Muscle layer of duodenum (tissue), 2 donors: ENCODE measurements around the gene TSHZ2.

Experiments used
- H3K27ac ChIP-seq: one replicate; pipeline ENCODE4 v1.7.0; 2013; ENCODE audit warnings: mild to moderate bottlenecking, low read length
- H3K27me3 ChIP-seq: one replicate; pipeline ENCODE4 v1.7.0; 2013; ENCODE audit warnings: low read depth, mild to moderate bottlenecking, control low read depth, low read length
- H3K36me3 ChIP-seq, 2 donors: one replicate each; pipeline ENCODE4 v1.7.0; 2013; ENCODE audit warnings: low read length in 2 of 2, control low read depth in 1 of 2, mild to moderate bottlenecking in 1 of 2; ENCODE audit not compliant: insufficient read depth in 2 of 2, control insufficient read depth in 1 of 2
- H3K4me1 ChIP-seq, 2 donors: one replicate each; pipeline ENCODE4 v1.7.0; 2013; ENCODE audit warnings: low read length in 2 of 2, mild to moderate bottlenecking in 2 of 2, control low read depth in 1 of 2, moderate library complexity in 1 of 2; ENCODE audit not compliant: insufficient read depth in 2 of 2, control insufficient read depth in 1 of 2
- H3K4me3 ChIP-seq, 2 donors: one replicate each; pipeline ENCODE4 v1.7.0; 2013; ENCODE audit warnings: low read length in 2 of 2, low read depth in 1 of 2, mild to moderate bottlenecking in 1 of 2
- H3K9me3 ChIP-seq, 2 donors: one replicate each; pipeline ENCODE4 v1.7.0; 2013; ENCODE audit warnings: low read length in 2 of 2, control low read depth in 1 of 2, mild to moderate bottlenecking in 1 of 2; ENCODE audit not compliant: control insufficient read depth in 1 of 2
- donor health status: healthy.

The TSHZ2 gene

GRCh38 chr20:53345536-53346334 lies 373.6 kb downstream of the TSHZ2 start:
- H3K27ac ChIP-seq = no peak overlapping the region
- no peaks in the 10 kb centered on the region for H3K4me1 ChIP-seq
- H3K4me3 ChIP-seq = no peak overlapping the region
- no peaks in the 10 kb centered on the region for H3K36me3 ChIP-seq
- no peaks in the 10 kb centered on the region for H3K27me3 ChIP-seq
- H3K9me3 ChIP-seq = no peaks in the 10 kb centered on the region

GRCh38 chr20:53346335-53346648 lies 374.1 kb downstream of the TSHZ2 start:
- Histone ChIP-seq H3K36me3 (no peaks in the 10 kb centered on the region), H3K9me3 (no peaks in the 10 kb centered on the region), H3K4me1 (no peaks in the 10 kb centered on the region), H3K27me3 (no peaks in the 10 kb centered on the region), H3K27ac (no peak overlapping the region), H3K4me3 (no peak overlapping the region)

GRCh38 chr20:53349730-53350129 lies 377.6 kb downstream of the TSHZ2 start:
- no peak overlapping the region for H3K27ac ChIP-seq
- H3K4me1 ChIP-seq = no peaks in the 10 kb centered on the region
- H3K27me3 ChIP-seq = no peaks in the 10 kb centered on the region
- H3K9me3 ChIP-seq = no peaks in the 10 kb centered on the region
- H3K4me3 ChIP-seq = no peak overlapping the region
- H3K36me3 ChIP-seq = no peaks in the 10 kb centered on the region

DNA sequence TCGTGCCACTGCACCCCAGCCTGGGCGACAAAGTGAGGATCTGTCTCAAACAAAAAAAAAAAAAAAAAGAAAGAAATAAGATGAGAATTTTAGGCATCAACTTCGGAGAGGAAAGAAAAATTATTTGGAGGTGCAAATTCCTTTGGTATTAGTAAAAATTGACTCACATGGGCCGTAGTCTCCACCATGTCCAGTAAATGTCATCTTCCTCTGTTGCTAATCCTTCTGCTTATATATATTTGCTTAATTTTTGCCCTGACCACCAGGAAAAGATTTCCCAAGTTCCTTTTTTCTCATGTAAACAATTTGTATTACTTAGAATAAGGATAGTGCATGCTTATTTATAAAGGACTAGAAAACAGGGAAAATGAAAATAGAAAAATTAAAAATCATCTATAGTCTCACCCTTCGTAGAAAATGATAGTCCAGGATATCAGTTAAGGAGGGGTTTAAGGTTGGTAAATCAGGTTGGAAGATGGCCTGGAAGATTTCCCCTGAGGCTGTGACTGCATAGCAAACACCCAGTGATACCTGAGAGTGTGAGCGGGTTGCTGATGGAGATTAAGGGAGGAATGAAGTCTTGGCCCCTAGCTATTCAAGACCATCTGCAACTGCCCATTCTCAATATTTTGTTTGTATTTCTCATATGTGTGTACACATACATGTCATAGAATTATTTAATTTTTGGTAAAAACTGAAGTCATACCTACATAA lies 380.7 kb downstream of the TSHZ2 start:
- H3K4me3 ChIP-seq = no peak overlapping the region
- H3K27ac ChIP-seq = no peak overlapping the region
- H3K27me3 ChIP-seq = no peaks in the 10 kb centered on the region
- no peaks in the 10 kb centered on the region for H3K4me1 ChIP-seq
- peaks cover 9% of the 10 kb centered on the region in 2 donors for H3K9me3 ChIP-seq
- H3K36me3 ChIP-seq = no peaks in the 10 kb centered on the region

GRCh38 chr20:53354314-53354713 lies 382.2 kb downstream of the TSHZ2 start:
- no peaks in the 10 kb centered on the region for H3K27me3 ChIP-seq
- no peaks in the 10 kb centered on the region for H3K4me1 ChIP-seq
- H3K9me3 ChIP-seq = peaks cover 9% of the 10 kb centered on the region in 2 donors
- H3K4me3 ChIP-seq = no peak overlapping the region
- no peak overlapping the region for H3K27ac ChIP-seq
- no peaks in the 10 kb centered on the region for H3K36me3 ChIP-seq

DNA sequence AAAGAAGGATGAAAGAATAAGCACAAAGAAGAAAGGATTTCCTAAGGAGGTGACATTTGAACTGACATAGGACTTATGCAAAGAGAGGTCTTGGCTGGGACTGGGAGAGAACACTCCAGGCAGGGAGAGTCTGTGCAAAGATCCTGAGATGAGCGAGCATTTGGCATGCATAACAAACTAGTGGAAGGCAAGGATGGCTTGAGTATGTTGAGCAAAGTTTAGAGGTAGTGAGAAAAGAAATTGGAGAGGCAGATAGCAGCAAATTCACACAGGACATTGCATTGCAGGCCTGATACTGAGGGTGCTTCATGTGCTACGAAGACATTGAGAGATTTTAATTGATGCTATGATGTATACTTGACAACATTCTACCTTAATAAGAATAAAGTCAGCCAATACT lies 383.6 kb downstream of the TSHZ2 start:
- Histone ChIP-seq H3K27ac (no peak overlapping the region), H3K4me3 (no peak overlapping the region), H3K27me3 (no peaks in the 10 kb centered on the region), H3K4me1 (no peaks in the 10 kb centered on the region), H3K9me3 (peaks cover 9% of the 10 kb centered on the region in 2 donors), H3K36me3 (no peaks in the 10 kb centered on the region)

DNA sequence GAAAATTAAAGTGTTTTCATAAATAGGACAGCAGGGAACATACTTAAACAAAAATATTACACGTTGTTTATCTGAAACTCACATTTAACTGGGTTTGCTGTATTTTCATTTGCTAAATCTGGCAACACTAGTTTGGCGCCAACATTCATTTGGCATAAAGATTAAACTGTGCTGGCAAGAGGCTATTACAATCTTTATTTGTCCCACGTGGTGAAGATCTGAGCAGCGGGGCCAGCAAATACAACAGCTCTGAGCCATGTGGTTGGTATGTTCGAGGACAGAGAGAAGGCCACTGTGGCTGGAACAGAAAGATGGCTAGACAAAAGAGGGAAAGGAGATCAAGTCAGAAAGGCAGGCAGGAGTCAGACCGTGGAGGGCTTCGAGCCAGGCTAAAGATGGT lies 387.3 kb downstream of the TSHZ2 start:
- no peak overlapping the region for H3K4me3 ChIP-seq
- H3K27me3 ChIP-seq = no peaks in the 10 kb centered on the region
- H3K4me1 ChIP-seq = no peaks in the 10 kb centered on the region
- no peak overlapping the region for H3K27ac ChIP-seq
- no peaks in the 10 kb centered on the region for H3K36me3 ChIP-seq
- peaks cover 9% of the 10 kb centered on the region in 2 donors for H3K9me3 ChIP-seq

DNA sequence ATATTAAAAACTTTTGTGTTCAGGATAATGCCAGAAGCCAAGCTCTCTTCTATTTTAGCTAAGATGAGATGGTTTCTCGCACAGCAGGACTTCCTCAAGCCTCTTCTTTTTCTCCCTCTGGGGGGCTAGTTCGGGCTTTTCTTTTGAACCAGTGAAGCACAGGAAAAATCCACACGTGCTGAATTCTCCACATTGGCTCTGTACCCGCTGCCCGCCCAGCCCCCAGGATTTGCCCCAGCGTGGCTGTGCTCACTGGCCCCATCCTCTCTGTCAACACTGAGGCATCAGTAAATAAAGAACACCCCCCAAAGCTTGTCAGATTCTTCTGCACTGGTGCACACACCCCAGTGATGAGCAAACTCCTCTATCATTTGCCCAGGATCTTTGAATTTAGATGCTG lies 388.7 kb downstream of the TSHZ2 start:
- H3K9me3 ChIP-seq = peaks cover 2 to 7% of the 10 kb centered on the region in 2 donors
- no peaks in the 10 kb centered on the region for H3K27me3 ChIP-seq
- H3K27ac ChIP-seq = no peak overlapping the region
- H3K4me3 ChIP-seq = no peak overlapping the region
- H3K4me1 ChIP-seq = no peaks in the 10 kb centered on the region
- no peaks in the 10 kb centered on the region for H3K36me3 ChIP-seq

GRCh38 chr20:53362736-53363135 lies 390.6 kb downstream of the TSHZ2 start:
- Histone ChIP-seq H3K4me1 (no peaks in the 10 kb centered on the region), H3K36me3 (no peaks in the 10 kb centered on the region), H3K4me3 (no peak overlapping the region), H3K9me3 (no peaks in the 10 kb centered on the region), H3K27me3 (no peaks in the 10 kb centered on the region), H3K27ac (no peak overlapping the region)

DNA sequence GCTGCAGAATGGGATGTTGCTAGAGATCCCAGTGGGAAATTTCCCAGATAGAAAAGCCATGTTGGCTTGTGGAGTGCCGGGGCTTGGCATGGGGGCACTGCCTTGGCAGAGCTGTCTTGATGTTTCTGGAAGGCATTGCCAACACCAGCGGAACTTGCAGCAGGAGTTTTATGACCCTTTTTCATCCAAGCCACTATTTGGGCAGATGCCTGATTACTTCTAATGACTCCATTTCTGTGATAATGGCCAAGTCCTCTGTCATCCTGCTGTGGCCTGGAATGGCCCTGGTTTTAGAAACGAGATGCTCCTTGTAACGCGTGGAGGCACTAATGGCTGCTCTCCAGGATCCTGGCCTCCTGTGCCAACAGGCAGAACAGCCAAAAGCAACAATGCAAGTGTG lies 392.5 kb downstream of the TSHZ2 start:
- H3K27me3 ChIP-seq = no peaks in the 10 kb centered on the region
- no peaks in the 10 kb centered on the region for H3K4me1 ChIP-seq
- H3K27ac ChIP-seq = no peak overlapping the region
- H3K9me3 ChIP-seq = no peaks in the 10 kb centered on the region
- no peaks in the 10 kb centered on the region for H3K36me3 ChIP-seq
- no peak overlapping the region for H3K4me3 ChIP-seq

GRCh38 chr20:53365076-53365475 lies 392.9 kb downstream of the TSHZ2 start:
- Histone ChIP-seq H3K4me1 (no peaks in the 10 kb centered on the region), H3K36me3 (no peaks in the 10 kb centered on the region), H3K27ac (no peak overlapping the region), H3K9me3 (no peaks in the 10 kb centered on the region), H3K4me3 (no peak overlapping the region), H3K27me3 (no peaks in the 10 kb centered on the region)
